Adrenal gland (tissue), 12 donors: Measurements from ENCODE around the gene MTARC2. TPM values are rescaled to one million over a fixed set of nuclear protein-coding genes. Genes with fewer than 3 reads are reported as not detected.
A peak's percentile ranks its signal among the peaks of the same experiment; 100 is the strongest.

Experiments
- DNase-seq, 7 donors: peaks; one replicate each; pipeline ENCODE4 v3.0.0-alpha.2; 2019 to 2020
- H3K27ac ChIP-seq, 5 donors: fragments of 200-600 bp; sonication (generic) in 4 of 5; 1 replicate in 3 of 5; 2 replicates in 2 of 5; pipeline versions ENCODE4 v1.5.1 to v1.8.0; 2016 to 2020; ENCODE audit warnings: mild to moderate bottlenecking in 1 of 5
- H3K27me3 ChIP-seq: fragments of 200-600 bp; 2 replicates; pipeline ENCODE4 v1.8.0; 2021
- H3K36me3 ChIP-seq, 2 donors: fragments of 200-600 bp; replicated peaks in 1 of 2; 1 replicate in 1 of 2; 2 replicates in 1 of 2; pipeline versions ENCODE4 v1.5.1 to v1.8.0; 2018 to 2022
- H3K4me1 ChIP-seq, 2 donors: fragments of 200-600 bp; replicated peaks in 1 of 2; 1 replicate in 1 of 2; 2 replicates in 1 of 2; pipeline versions ENCODE4 v1.5.1 to v1.8.0; 2018 to 2021
- H3K4me3 ChIP-seq, 4 donors: fragments of 200-600 bp; sonication (generic) in 3 of 4; one replicate each; pipeline ENCODE4 v1.5.1; 2016 to 2018
- H3K9me3 ChIP-seq, 3 donors: fragments of 200-600 bp; sonication (generic) in 1 of 3; replicated peaks in 1 of 3; 1 replicate in 2 of 3; 2 replicates in 1 of 3; pipeline versions ENCODE4 v1.5.1 to v1.8.0; 2016 to 2021
- CTCF ChIP-seq, 6 experiments: fragments of 450-650 bp in 4 of 6; fragments of 200-600 bp in 2 of 6; sonication (generic) in 1 of 6; IDR thresholded peaks; 1 replicate in 5 of 6; 2 replicates in 1 of 6; pipeline versions ENCODE4 v1.5.1 to v1.8.0; 2016 to 2021; ENCODE audit warnings: antibody characterized with exemption in 6 of 6, mild to moderate bottlenecking in 2 of 6, moderate library complexity in 1 of 6
- POLR2A ChIP-seq, 2 donors: fragments of 450-650 bp; IDR thresholded peaks; one replicate each; pipeline ENCODE4 v1.6.1; 2017; ENCODE audit warnings: antibody characterized with exemption in 2 of 2, mild to moderate bottlenecking in 2 of 2, moderate library complexity in 1 of 2
- WGBS, 4 donors: extraction: QIAGEN DNeasy Blood & Tissue Kit in 2 of 4; methylation state at CpG; one replicate each; pipeline versions ENCODE4 v1.1.5 to v1.1.7; 2013 to 2017; 5-methylcytosine and 5-hydroxymethylcytosine counted together
- intact Hi-C, 2 donors: fragments of 100-400 bp; cut with DNase I; formaldehyde crosslinking; loops; one replicate each; pipeline versions ENCODE4 v1.14.1 to v1.15.0; 2022 to 2023
- polyA plus RNA-seq, 3 donors: library from polyadenylated mRNA; stranded (reverse); fragments of 200-250 nt in 2 of 3; fragments of 350-450 nt in 1 of 3; fragmentation: Illumina TruSeq in 1 of 3; extraction: RNeasy Lipid Tissue Mini Kit (QIAGEN cat#74804) in 1 of 3; gene quantifications; one replicate each; pipeline ENCODE4 v1.2.3, GENCODE V29; 2013 to 2014
- total RNA-seq, 9 donors: library from RNA; depleted of rRNA in 4 of 9; stranded (reverse); fragments of >200 nt in 4 of 9; fragments of 120-200 nt in 1 of 9; fragmentation: NEBNext Ultra II Directional in 1 of 9; extraction: Animal tissue kit (Norgen Biotek cat#: 25700) in 1 of 9; gene quantifications; one replicate each; pipeline versions ENCODE4 v1.1.0 to v1.2.4, GENCODE V29; 2013 to 2023
- donor health status: healthy with polysubstance abuse.
- donor health status: Bipolar disorder and iron deficiency.
- donor health status: DM: yes; HTN: yes; CAD: no.
- donor health status: DM: no; HTN: no; CAD: no.
- donor health status: DM: no; HTN: no; CAD: no.
- donor health status: DM: yes; HTN: yes; CAD: no.

Gene MTARC2
- total and polyA plus RNA-seq, 12 donors, result 13.7 to 48.6 (median 29.8) TPM

GRCh38 chr1:220825819-220826551 lies 77.9 kb downstream of the MTARC2 start:
- TF ChIP-seq POLR2A (IDR thresholded peaks at IDR 0.05), result no peak
- no peak for TF ChIP-seq CTCF (IDR thresholded peaks at IDR 0.05)
- H3K27me3 ChIP-seq, result no peaks in the 10 kb centered on the region
- H3K27ac ChIP-seq, result no peak overlapping the region
- intact Hi-C loops, result no loop called here
- no peaks in the 10 kb centered on the region for H3K36me3 ChIP-seq
- H3K4me1 ChIP-seq, result no peaks in the 10 kb centered on the region
- DNase-seq, result peak in 2 of 7 donors; percentile 13 to 27
- WGBS, 4 donors, result 56 to 64% (median 60%) methylated on average over 6 of the region's 6 CpGs
- no peaks in the 10 kb centered on the region for H3K9me3 ChIP-seq
- no peak overlapping the region for H3K4me3 ChIP-seq

- WGBS, 4 donors, result 84 to 100% (median 90%) methylated on average over 5 of the region's 5 CpGs
- no peaks in the 10 kb centered on the region for H3K9me3 ChIP-seq
- H3K27me3 ChIP-seq, result no peaks in the 10 kb centered on the region
- no peaks in the 10 kb centered on the region for H3K36me3 ChIP-seq
- H3K4me3 ChIP-seq, result no peak overlapping the region
- no peak for DNase-seq
- H3K27ac ChIP-seq, result no peak overlapping the region
- H3K4me1 ChIP-seq, result no peaks in the 10 kb centered on the region
- TF ChIP-seq CTCF (IDR thresholded peaks at IDR 0.05) (no peak), POLR2A (IDR thresholded peaks at IDR 0.05) (no peak)
- intact Hi-C loops, result no loop called here
These were observed 78.6 kb downstream of the MTARC2 start for GRCh38 chr1:220826729-220827128.

GRCh38 chr1:220827445-220828178 lies 79.5 kb downstream of the MTARC2 start:
- H3K9me3 ChIP-seq, result no peaks in the 10 kb centered on the region
- no peak overlapping the region for H3K4me3 ChIP-seq
- peak in 1 of 7 donors; percentile 23 for DNase-seq
- H3K27me3 ChIP-seq, result no peaks in the 10 kb centered on the region
- WGBS, 4 donors, result 62 to 74% (median 65%) methylated on average over 4 of the region's 4 CpGs
- no peaks in the 10 kb centered on the region for H3K4me1 ChIP-seq
- H3K36me3 ChIP-seq, result no peaks in the 10 kb centered on the region
- H3K27ac ChIP-seq, result peak overlapping the region in 1 of 5 donors; percentile 22
- intact Hi-C loops, result no loop called here
- TF ChIP-seq POLR2A (IDR thresholded peaks at IDR 0.05) (no peak), CTCF (IDR thresholded peaks at IDR 0.05) (no peak)

GRCh38 chr1:220828179-220828490 lies 80.0 kb downstream of the MTARC2 start:
- Histone ChIP-seq H3K27ac (peak overlapping the region in 1 of 5 donors; percentile 22), H3K27me3 (no peaks in the 10 kb centered on the region), H3K9me3 (no peaks in the 10 kb centered on the region), H3K36me3 (no peaks in the 10 kb centered on the region), H3K4me3 (no peak overlapping the region), H3K4me1 (no peaks in the 10 kb centered on the region)
- DNase-seq, result no peak
- intact Hi-C loops, result no loop called here
- no peak for TF ChIP-seq POLR2A (IDR thresholded peaks at IDR 0.05)
- no peak for TF ChIP-seq CTCF (IDR thresholded peaks at IDR 0.05)
- WGBS, 4 donors, result 79 to 94% (median 84%) methylated on average over 4 of the region's 4 CpGs
